Stimulated activated CD4-positive, alpha-beta T cell treated with anti-CD3 and anti-CD28 coated beads, Interleukin-4, amount 100 ng/mL, for 1 hour (primary cell): Measurements from ENCODE around the gene CHST13.

Experiments used
- DNase-seq: peaks from one replicate; pipeline ENCODE4 v3.0.0-alpha.2; 2020

CHST13 gene

DNA sequence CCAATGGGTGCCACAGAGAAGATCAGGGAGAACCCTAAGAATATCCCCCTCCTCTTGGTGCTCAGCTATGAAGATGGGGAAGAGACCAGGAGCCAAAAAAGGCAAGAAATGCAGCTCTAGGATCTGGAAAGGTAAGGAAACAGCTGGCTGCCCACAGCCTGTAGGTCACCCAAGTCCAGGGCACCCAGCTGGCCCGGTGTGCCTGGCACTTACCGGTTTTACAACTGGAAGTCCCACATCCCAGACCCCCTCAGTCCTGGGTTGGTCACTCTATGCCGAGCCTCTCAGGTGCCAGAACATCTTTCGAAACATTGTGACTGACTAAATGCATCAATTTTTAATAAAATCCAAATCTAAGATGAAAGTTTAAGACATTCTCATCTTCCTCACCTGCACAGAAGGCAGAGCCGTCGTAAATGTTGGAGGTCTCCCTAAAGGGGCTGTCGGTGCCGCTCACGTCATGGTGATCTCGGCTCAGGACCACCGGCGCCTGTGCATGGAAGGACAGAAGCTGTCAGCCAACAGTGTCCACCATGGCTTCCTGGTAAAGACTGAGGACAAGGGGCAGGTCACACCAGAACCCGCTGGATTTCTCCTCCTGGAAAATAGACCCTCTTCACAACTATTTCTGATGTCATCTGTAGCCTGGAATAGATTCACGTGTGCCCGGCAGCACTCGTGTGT is 34.9 kb upstream of the CHST13 start:
- no peak for DNase-seq

DNA sequence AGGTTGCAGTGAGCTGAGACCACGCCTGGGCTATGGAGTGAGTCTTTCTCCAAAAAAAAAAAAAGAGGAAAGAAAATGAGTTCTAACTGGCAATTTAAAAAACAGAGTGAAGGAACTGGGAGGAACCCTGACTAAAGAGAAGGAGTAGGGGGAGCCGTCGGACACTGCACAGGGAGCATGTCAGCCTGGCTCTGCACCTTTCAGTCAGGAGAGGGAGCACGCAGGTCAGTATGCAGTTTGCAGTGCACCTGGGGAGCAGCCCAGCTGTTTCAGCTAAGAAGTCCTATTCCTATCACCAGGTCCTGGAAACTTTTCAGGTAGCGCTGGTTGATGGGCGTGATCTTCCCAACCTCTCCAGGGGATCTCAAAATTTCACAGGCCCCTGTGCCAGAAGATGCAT is 33.3 kb upstream of the CHST13 start:
- DNase-seq = no peak

DNA sequence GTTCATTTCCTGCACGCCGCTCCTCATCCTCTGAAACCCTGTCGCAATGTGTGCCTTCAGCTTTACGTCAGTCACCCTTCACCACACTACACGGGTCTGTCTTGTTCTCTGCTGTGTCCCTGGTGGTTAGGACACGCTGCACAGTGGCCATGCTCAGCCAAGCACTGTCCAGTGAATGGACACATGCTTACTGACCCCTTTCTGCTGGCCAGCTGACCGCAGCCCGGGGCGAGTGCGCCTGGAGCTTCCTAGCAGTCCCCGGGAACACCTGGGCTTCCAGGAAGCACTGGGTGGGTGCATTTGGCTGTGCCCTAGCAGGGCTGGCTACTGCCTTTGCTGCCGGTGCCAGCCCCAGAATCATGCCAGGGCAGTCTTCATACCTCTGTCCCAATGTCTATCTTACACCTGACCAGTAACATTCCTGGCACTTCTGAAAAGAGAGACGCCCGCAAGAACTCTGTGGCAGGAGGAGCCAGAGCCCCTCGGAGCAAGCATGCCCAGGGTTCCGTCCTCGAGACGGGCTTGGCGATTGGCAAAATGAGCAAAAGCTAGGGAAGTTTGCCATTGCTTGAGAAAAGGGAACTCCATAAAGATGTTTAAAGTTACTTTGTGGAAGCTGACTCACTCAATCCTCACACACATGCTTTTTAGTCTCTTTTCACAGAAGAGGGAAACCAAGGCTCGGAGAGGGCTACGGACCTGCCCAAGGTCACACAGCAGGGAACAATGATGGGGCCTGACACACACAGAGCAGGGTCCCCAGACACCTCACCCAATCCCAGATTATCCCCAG is 32.5 kb upstream of the CHST13 start:
- DNase-seq = no peak

DNA sequence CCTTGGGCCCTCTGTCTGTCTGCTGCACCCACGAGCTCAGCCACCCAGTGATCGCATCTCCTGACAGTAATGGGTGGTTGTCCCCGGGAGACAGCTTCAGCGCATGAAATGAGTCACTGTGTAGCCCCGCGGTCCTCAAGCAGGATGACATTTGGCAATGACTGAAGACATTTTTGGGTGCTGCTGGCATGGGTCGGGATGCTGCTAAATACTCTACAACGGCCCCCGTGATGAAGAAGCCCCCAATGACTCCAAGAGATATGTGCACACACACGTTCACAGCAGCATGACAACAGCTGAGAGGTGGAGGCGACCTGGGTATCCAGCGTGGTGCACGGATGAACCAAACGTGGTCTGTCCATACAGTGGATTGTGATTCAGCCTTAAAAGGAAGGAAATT is 30.9 kb upstream of the CHST13 start:
- no peak for DNase-seq

DNA sequence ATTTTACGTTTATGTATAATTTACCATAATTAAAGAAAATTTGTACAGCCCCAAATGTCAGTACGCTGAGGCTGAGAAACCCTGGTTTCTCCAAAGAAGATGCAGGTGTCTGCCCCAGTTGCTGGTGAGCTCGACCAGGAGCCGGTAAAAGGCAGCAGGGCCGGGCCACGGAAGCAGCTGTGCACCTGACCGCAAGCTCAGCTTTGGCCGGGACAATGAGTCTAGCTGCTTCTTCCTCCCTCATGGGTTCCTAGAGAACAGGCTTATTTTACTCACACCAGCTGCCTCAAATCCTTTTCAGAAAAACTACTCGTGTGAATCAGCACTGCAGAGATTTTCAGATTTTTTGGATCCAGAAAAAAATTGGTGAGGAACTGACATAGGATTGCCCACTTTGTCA is 30.2 kb upstream of the CHST13 start:
- DNase-seq = no peak

DNA sequence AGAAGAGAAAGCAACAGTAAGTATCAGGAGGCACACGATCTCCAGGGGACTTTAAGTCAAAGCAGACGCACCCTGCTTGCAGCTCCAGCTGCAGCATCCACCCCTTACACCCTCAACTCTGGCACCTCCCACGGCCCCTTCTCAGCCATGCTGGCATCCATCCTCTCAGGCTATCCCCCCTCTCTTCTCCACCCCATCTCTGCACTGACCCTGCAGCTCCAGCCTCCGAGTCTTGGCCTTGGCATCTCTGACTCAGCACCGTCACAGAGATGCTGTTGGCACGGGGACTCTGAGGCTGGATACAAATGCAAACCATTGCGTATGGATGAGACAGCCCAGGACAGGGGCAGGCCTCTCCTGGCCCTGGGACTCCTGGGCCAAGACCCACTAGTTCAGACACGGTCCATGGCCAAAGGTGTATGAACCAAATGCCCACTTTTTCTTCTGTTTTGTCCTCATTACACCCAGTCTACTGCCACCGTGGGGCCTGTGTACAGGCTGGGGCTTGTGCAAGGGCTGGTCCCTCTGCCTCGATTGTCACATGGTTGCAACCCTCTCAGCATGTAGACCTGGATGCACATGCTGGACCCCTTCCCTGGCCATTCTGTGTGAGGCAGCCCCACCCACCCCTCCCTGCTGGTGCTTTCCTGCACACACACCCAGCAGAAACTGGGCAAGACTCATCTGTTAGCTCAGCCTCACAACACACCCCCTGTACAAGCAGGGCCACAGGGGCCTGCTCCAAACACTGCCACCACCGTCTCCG is 29.6 kb upstream of the CHST13 start:
- DNase-seq = no peak

DNA sequence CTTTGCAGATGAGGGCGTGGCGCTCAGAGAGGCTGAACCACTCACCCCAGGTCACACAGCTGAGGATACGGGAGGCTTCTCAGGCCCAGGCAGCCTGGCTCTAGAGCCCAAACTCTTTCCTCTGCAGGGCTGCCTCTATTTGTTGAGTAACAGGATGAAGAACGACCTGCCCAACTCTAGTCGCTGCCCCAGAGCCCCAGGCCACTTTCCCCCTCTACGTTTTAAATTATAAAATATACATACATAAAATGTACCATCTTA is 29.1 kb upstream of the CHST13 start:
- no peak for DNase-seq

DNA sequence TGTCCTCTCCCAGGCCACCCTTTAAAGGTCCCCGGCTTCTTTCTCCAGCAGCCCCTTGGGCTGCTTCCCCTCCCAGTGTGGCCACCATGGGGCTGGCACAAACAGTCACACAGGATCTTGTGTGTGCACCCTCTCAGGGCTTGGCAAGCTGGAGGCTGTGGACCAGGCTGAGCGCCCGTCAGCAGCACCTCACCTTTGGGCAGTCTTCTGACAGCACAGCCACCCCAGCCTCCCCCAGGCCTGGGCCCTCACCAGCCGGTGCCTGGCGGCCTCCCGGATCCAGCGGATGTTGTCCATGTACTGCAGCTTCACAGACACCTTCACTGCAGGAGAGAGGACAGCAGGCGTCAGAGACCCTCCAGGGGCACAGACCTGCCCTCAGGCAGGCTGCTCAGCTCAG is 28.2 kb upstream of the CHST13 start:
- DNase-seq = no peak

DNA sequence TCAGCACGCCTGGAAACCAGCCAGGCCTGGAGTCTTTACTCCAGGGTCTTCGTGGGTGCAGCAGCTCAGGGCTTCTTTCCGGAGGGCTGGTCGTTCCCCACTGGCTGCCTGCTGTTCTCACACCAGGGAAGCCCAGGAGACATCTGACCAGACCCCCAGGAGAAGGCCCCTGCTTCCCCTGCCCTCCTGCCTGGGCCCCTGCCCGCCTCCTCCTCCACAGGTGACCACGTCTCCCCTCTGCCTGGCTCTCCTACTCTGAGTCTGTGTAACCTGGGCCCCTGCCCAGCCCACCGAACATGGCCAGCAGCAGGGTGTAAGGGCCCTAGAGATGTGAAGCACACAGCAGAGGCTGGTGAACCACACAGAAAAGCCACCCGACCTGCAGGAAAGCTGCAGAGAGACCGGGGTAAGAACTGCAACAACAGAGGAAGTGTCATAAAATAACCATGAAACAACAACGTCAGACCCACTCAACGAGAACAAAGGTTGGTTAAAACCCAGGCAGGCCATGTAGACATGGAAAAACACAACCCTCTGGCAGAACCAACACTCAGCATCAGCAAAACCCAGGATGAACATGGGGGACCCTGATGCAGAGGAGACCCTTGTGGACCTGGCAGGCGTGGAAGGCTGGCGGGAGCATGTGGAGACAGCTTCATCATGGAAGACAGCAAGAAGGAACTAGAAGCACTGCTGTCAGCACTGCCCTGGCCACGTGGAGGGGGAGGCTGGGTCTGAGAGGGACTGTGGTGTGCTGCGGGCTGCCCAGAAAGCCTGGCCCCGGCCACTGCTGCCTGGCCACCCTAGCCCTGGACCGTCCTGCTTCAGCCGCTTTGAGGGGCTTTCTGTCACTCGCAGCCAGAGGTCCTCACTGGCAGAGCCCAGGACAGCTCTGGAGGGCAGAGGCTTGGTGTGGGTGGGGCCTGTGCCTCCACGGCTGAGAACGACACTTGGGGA is 26.8 kb upstream of the CHST13 start:
- DNase-seq = no peak

DNA sequence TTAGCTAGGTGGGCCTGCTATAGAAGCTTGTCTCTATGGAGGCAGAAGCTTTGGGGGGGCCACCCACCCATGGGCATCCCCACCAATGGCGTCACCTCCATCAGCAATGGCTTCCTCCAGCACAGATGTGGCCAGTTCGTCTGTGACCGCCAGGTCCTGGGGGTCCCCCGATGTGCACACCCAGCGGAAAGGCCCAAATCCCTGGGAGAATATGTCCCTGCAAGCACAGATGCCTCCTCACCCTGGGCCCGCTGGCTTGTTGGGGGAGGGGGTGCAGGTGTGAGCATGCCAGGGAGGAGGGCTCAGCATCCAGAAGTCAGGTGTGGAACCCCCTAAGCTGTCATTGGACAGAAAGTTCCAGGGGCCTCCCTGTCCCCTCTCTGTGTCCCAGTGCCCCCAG is 26.0 kb upstream of the CHST13 start:
- DNase-seq = no peak

DNA sequence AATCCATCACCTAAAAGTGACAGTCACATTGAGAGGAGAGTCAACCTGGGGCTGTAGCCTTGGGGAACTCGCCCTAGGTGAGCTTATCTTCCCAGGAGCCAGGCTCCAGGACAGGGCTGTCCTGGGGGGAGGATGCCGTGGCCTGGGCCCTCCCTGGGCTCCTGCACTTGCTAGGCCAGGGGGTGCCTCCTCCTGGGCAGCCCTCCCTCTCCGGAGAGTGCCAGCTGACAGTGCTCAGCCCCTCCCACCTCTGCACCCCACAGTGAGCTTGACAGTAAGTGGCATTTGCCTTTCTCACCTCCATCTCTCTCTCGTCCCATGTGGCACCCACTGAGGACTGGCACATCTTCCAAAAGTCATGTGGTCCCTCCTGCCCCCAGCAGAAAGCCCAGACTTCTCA is 25.5 kb upstream of the CHST13 start:
- no peak for DNase-seq

DNA sequence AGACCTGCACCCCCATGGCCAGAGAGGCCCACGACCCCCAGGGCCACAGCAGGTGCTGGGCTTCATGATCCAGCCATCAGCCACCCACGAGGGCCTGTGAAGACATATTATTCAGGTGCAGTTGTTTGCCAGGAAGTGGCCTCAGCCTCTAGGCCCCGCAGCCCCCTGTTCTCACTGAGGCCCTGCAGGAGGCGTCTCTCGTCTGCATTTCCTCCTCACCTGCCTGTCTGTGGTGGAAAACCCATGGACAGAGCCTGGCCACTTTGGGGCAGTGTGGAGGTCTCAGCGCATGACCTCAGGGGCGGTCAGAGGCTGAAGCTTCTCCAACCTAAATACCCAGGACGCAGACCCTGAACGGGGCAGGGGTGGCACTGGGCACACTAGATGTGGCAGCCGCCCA is 25.0 kb upstream of the CHST13 start:
- no peak for DNase-seq

DNA sequence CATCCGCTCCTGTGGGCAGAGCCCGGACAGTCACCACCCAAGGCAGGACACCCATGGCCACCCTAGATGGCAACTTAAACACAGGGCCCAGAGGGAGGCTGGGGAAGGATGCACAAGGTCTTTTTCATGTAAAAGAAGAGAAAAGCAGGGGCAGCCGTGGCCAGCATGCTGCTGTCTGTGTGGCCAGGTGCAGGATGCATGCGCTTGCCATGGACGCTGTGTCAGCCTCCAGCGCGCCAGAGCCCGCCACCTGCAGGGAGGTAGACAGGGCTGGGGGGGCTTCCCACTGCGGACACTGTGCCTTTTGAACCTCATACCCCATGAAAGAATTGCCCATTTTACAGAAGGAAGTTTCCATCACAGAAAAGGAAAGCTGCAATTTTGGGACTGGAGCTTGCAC is 24.6 kb upstream of the CHST13 start:
- no peak for DNase-seq

DNA sequence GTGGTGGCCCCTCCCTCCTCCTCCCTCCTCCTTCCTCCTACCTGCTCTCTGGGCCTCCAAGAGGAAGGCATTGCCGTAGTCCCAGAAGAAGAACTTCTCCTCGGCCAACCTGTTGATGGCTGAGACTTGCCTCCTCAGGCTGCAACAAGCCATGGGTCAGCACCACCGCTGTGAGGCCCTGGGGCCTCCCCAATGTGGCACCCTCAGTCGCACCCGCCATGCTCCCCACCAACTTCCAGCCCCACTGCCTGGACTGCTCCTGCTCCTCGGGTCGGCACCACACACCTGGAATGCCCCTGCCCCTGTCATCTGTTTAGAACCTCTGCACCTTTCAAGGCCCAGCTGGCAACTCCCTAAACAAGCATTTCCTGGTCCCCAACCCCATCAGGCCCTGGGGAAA is 23.9 kb upstream of the CHST13 start:
- DNase-seq = no peak

DNA sequence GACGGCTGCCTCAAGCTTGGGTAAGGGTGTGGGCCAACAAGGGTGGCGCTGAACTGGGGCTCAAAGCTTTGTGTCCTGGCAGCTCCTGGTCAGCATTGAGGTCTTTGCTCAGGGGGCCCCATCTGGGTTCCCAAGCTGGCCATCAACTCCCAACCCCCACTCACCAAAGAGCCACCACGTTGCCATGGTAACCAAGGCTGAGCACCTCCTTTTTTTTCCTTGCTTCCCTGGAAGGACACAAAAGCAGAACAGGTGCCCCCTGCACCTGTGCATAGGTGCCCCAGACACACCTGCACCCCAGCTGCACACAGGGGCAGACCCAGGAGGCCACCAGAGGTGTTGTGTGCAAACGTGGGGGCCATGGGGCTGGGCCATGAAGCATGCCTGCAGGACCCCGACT is 22.9 kb upstream of the CHST13 start:
- no peak for DNase-seq

DNA sequence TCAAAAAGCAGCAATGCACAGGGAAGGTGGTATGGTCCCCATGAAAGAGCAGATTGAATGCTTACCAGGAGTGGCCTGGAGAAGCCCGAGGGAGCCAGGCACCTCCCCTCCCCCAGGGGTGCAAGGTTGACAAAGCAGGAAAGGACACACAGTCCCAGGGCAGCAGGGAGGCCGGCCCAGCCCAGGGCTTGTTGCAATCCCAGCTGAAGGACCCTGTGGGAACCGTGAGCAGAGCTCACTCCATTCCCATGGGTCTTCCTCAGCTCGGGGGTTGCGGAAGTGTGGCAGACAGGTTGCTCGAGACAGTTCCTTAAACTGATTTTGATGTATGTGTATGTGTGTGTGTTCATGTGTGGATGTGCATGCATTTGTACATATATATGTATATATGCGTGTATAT is 22.2 kb upstream of the CHST13 start:
- DNase-seq = no peak

DNA sequence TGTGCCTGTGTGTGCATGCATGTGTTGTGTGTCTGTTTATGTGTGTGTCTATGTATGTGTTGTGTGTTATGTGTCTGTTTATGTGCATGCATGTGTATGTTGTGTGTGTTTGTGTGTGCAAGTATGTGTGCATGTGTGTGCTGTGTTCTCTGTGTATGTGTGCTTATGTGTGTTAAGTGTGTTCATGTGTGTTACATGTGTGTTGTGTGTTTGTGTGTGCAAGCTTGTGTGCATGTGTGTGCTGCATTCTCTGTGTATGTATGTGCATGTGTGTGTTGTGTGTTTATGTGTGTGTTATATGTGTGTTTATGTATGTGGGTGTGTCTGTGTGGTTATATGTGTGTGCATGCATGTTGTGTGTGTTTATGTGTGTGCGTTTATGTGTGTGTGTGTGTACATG is 21.3 kb upstream of the CHST13 start:
- DNase-seq = no peak

DNA sequence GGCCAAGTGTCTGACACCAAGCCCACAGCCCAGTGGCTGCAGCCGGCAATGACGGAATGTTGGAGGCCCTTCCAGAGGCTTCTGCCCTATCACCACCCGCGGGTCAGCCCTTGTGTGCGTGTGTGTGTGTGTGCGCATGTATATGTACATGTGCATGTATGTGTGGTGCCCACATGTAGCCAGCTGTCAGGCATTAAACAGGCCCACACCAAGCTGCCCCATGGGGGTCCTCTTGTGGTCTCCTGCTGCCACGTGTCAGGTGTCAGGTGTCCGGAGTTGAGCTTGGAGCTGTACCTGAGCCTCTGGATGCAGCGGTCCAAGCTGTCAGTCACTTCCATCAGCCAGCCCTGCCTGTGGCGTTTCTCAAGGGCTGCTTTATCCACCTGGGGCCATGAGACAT is 20.3 kb upstream of the CHST13 start:
- no peak for DNase-seq

DNA sequence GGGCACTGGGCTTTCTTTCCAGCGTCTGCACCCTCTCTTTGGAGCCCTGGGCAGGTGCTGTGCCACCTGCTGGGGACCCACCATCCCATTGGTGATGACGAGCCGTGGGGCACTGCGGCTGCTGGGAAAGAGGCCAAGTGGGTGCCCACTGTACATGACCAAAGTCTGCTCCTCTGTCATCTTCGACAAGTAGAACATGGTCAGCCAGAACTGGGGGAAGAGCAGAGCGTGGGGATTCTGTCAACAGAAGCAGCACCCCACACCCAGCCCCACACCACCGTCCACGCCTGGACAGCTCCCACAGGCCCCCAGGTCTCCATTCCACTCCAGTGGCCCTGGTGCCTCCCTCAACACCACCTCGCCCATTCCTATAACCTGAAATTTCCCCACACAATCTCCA is 16.1 kb upstream of the CHST13 start:
- no peak for DNase-seq

DNA sequence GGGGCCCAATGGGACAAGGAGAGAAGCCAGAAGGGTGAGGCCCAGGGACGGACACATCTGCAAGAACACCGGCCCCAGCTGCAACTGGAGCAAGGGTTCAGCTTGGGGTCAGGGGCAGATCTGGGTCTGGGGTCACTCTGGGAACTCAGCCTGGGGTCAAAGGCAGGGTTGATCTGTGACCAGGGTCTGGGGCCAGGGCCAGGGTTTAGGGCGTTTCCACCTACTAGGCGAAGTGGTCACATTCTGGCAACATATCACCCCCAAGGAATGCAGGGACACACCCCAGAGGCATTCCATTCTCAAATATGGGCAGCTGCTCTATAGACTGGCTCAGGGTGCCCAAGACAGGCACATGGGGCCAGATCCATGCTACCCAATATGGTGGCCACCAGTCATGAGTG is 15.4 kb upstream of the CHST13 start:
- DNase-seq = no peak

DNA sequence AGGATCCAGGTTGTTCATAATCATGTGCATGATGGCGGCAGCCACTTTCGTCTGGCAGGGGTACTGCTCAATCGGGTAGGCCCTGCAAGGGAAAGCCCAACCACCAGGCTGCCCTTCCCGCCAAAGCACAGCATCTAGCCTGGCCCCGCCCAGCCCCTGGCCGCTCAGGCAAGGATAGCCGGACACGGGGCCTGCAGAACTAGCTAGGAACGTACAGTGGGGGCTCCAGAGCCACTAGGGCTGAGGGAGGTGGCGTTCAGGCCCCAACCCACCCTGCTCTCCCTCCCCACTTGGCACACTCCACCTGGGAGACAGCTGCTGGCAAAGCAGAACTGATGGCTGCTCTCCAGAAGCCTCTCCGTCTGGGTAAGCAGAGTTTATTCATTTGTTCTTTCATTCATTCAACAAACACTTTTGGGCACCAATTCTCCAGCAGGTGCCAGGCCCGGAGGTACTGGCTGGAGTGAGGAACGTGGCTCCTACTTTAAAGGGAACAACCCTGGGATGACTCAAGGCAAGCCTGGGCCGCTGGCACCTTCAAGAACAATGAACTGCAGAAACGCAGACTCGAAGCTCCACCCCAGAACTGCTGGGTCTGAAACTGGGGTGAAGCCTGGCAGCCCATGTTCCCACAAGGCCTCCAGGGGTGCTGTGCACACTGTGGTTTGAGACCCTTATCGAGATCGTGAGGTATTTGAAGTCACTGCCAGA is 14.2 kb upstream of the CHST13 start:
- DNase-seq = no peak

DNA sequence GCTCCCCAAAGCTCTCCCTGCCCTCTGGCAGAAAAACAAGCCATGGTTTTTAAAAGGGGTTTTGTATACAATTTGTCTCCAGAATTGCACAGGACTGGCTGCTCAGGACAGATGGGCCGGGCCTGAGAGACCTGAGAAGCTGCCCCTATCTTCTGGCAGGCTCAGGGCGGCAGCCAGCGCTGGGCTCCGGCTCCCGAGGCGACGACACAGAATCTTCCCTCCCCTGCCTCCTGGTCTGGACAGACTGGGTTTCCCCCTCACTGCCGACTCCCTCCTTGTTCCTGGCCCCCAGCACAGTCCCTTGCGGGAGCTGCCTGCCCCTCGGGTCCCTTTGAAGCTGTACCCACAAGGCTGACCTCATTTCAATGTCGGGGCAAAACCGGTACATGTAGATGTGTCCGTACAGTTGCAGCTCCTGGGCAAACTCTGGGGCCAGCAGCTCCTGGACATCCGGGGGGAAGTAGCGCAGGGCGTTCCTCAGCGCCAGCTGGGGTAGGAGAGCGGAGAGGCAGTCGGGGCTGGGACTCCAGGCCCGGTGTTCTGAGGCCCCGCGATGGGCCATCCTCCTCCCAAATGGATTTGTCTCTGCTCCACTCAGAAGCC is 13.5 kb upstream of the CHST13 start:
- DNase-seq = no peak
